ENCODE results near the gene PDE8A. TPM values are rescaled to one million over a fixed set of nuclear protein-coding genes. Genes with fewer than 3 reads are reported as not detected.

PDE8A gene
- total and polyA plus RNA-seq, 11 donors = 9.4 to 21.5 (median 15.9) TPM

GRCh38 chr15:85036716-85037115 lies 55.1 kb downstream of the PDE8A start:
- Histone ChIP-seq H3K27ac (peak overlapping the region in 3 of 12 donors; percentile 3 to 40 (median 9)), H3K4me3 (no peak overlapping the region), H3K36me3 (no peaks in the 10 kb centered on the region), H3K9me3 (no peaks in the 10 kb centered on the region), H3K4me1 (peaks cover 0 to 57% (median 26%) of the 10 kb centered on the region in 12 donors), H3K27me3 (no peaks in the 10 kb centered on the region)
- 37 to 61% (median 56%) methylated on average over 3 of the region's 3 CpGs for WGBS, 4 donors
- TF ChIP-seq CTCF (IDR thresholded peaks at IDR 0.05) = no peak
- TF ChIP-seq POLR2A (IDR thresholded peaks at IDR 0.05) = no peak
- ATAC-seq = peak in 3 of 4 donors; percentile 59 to 71 (median 70)
- intact Hi-C loops (cut with DNase I) = loop anchor here in 1 of 10 donors (2.0 kb wide), 1 partner anchor 54 kb away; no protein-coding TSS in a partner anchor
- peak in 1 of 5 donors; percentile 38 for DNase-seq

DNA sequence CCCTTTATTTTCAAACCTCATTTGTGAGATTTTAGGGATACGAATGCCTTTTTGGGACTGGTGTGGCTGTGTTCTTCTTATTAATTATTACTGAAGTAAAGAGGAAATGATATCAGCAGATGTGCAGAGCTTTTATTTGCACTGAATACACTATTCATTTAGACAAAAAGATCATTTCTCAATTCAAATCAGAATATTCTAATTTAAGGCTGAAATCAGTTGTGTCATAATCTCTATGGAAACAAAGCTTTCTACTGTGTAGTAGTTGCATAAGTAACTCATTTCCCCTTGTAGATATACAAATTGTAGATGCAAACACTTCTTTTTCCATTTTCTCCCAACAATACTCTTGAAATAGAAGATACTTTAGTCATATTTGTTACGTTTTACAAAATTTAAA lies 56.0 kb downstream of the PDE8A start:
- intact Hi-C loops (cut with DNase I) = loop anchor here in 1 of 10 donors (2.0 kb wide), 1 partner anchor 55 kb away; no protein-coding TSS in a partner anchor
- Histone ChIP-seq H3K4me3 (no peak overlapping the region), H3K36me3 (no peaks in the 10 kb centered on the region), H3K27ac (peak overlapping the region in 4 of 12 donors; percentile 9 to 40 (median 25)), H3K27me3 (no peaks in the 10 kb centered on the region), H3K4me1 (peaks cover 0 to 49% (median 20%) of the 10 kb centered on the region in 12 donors), H3K9me3 (no peaks in the 10 kb centered on the region)
- TF ChIP-seq POLR2A (IDR thresholded peaks at IDR 0.05) (no peak), CTCF (IDR thresholded peaks at IDR 0.05) (no peak)
- WGBS, 4 donors = 70 to 78% (median 76%) methylated on average over 2 of the region's 2 CpGs
- DNase-seq (no peak), ATAC-seq (no peak)

- H3K36me3 ChIP-seq = no peaks in the 10 kb centered on the region
- no peak for DNase-seq
- peaks cover 0 to 46% (median 15%) of the 10 kb centered on the region in 12 donors for H3K4me1 ChIP-seq
- ATAC-seq = no peak
- H3K9me3 ChIP-seq = no peaks in the 10 kb centered on the region
- 59 to 85% (median 82%) methylated on average over 5 of the region's 5 CpGs for WGBS, 4 donors
- no peak overlapping the region for H3K27ac ChIP-seq
- no peaks in the 10 kb centered on the region for H3K27me3 ChIP-seq
- TF ChIP-seq CTCF (IDR thresholded peaks at IDR 0.05) = no peak
- TF ChIP-seq POLR2A (IDR thresholded peaks at IDR 0.05) = no peak
- H3K4me3 ChIP-seq = no peak overlapping the region
- intact Hi-C loops (cut with DNase I) = loop anchor here in 5 of 10 donors (5.0 to 10.0 kb wide), 4 partner anchors 54 to 456 kb away; no protein-coding TSS in a partner anchor
Observed at GRCh38 chr15:85041230-85041629, 59.6 kb downstream of the PDE8A start.

DNA sequence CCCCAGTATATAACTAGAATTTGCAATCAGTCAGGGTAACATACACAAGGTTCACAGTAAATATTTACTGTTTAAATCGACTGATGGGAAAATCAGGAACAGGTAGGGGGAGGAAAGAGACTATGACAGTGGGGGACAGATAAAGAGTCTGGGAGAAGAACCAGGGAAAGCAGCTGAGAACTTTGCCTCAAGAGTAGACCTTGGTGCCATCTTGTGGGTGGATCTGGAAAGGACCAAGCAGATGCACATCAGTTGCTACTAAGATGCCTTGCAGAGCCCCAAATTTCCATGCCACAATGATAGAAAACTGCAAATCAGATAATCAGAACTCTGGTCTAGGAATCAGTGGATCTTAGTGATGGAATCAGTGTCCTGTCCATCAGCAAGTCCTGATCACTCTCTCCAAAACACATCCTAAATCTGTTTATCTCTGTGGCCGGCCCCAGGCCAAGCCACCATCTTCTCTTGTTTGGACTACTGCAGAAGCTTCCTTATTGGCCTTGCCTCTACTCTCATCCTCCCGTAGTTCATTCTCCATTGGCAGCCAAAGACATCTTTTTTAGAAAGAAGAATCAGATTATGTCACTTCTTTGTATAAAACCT lies 62.7 kb downstream of the PDE8A start:
- 51 to 63% (median 52%) methylated on average over 3 of the region's 3 CpGs for WGBS, 4 donors
- DNase-seq (peak in 3 of 5 donors; percentile 48 to 72 (median 63)), ATAC-seq (peak; percentile 58 to 80 (median 76))
- TF ChIP-seq POLR2A (IDR thresholded peaks at IDR 0.05) = no peak
- peak; percentile 44 to 79 (median 68) for TF ChIP-seq CTCF (IDR thresholded peaks at IDR 0.05)
- peaks cover 0 to under 1% (median 0%) of the 10 kb centered on the region in 12 donors for H3K9me3 ChIP-seq
- H3K4me3 ChIP-seq = no peak overlapping the region
- peak overlapping the region in 2 of 12 donors; percentile 48 to 75 for H3K27ac ChIP-seq
- intact Hi-C loops (cut with DNase I) = loop anchor here (1.0 to 10.0 kb wide), 9 partner anchors 57 to 460 kb away; partner anchors contain the start of gene PDE8A (in 2 of the 10)
- H3K4me1 ChIP-seq = peaks cover 0 to 49% (median 26%) of the 10 kb centered on the region in 12 donors
- no peaks in the 10 kb centered on the region for H3K36me3 ChIP-seq
- no peaks in the 10 kb centered on the region for H3K27me3 ChIP-seq
